ENCODE measurements around the gene SAPCD2. TPM values are rescaled to one million over a fixed set of nuclear protein-coding genes. Genes with fewer than 3 reads are reported as not detected.
A peak's percentile ranks its signal among the peaks of the same experiment; 100 is the strongest.

The SAPCD2 gene
- total RNA-seq, 1 experiment from 2014 or later = 17.7 TPM

DNA sequence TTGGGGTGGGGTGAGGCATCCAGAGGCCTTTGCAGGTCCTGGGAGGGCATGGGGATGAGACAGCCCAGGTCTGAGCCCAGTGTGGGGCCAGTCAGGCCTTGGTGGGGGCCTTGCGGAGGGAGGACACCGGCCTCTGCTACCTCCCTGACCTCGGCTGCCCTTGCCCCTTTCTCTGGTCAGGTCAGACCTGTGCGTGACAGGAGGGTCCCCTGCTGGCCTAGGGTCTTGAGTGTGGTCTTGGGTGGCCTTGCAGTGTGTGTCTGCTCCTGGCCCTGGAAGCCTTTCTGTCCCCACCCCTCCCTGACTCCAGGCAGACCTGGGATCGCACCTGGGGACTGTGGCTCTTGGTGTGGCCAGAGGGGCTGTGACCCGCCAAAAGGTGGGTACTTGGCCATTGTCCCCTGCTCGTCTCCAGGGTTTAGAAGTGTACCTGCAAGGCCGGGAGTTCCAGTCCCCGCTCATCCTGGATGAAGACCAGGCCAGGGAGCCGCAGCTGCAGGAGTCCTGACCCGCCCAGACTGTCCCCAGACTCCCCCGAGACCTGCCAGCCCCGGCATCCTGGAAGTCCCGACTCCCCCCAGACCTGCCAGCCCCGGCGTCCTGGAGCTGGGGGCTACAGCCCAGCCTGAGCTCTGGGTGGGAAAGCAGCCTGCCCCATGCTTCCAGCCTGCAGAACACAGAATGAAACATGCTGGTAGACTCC is 12.0 kb upstream of the SAPCD2 start:
- DNase-seq (ENCODE audit: low read depth) = no peak

DNA sequence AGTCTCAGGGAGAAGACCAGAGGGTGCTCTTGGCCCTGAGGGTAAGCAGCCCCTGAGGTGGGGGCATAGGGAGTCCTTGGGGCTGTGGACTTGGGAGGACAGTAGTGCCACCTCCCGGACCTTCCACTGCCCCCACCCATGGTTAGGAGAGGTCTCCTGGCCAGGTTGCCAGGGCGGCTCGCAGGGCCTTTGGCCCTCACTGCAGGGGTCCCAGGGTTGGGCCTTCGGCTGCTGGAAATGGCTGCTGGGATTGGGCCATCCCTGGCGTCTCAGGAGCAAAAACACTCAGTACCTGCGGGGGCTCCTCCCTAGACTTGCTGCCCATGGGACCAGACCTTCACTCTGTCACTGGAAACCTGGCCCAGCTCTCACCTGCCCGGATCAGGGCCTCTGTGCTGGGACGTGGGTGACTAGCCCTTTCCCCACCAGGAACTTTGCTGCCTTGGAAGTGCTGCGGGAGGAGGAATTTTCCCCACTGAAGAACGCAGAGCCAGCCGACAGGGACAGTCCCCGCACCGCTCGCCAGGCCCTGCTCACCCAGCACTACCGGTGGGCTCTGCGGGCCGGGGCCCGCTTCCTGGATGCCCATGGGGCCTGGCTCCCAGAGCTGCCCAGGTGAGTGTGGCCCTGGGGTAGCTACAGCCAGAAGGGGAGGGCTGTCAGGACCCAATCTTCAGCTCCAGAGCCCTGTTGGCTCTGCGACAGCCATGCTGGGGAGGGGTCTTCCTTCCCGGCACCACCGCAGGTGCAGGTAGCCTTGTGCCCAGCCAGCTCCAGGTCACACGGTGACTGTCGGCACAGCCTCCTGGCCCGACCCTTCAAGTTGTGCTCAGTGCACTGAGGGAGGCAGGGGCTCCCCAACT is 10.1 kb upstream of the SAPCD2 start:
- DNase-seq (ENCODE audit: low read depth) = no peak

DNA sequence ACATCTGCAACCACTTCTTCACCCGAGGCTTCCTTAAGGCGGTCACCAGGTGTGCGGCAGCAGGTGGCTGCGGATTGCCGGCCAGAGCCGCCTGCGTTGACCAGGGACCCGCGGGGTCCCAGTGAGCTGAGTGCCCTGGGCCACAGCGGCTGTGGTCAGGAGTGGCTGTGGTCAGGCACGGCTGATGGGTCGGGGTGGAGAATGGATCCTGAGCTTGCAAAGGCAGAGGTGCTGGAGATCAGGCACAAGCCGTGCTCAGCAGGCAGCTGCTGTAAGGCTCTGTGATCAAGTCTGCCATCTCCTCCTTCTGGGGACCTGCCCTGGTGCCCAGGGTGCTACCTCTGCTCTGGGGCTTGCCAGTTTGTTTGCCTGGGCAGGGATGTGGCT is 9.0 kb upstream of the SAPCD2 start:
- no peak for DNase-seq (ENCODE audit: low read depth)

DNA sequence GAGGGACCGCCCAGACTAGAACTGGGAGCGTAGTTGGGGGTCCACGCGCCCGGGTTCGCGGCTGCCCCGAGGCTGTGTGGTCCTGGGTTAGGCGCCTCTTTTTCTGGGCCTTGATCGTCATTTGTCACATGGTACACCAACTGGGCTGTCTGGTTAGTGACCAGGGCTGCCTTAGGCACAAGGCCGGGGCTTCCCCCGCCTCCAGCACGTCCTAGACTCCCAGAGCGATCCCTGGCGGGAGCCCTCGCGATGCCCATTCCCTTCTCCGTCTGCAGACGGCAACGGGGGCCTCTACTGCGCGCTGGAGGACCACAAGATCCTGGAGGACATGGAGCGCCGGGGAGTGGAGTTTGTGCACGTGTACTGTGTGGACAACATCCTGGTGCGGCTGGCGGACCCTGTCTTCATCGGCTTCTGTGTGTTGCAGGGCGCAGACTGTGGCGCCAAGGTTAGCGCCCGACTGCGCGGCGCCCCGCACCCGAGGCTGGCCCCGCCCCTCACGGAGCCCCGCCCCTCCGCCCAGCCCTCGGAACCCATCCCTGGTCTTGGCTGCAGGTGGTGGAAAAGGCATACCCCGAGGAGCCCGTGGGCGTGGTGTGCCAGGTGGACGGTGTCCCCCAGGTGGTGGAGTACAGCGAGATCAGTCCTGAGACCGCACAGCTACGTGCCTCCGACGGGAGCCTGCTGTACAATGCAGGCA is 8.5 kb upstream of the SAPCD2 start:
- DNase-seq (ENCODE audit: low read depth) = no peak

DNA sequence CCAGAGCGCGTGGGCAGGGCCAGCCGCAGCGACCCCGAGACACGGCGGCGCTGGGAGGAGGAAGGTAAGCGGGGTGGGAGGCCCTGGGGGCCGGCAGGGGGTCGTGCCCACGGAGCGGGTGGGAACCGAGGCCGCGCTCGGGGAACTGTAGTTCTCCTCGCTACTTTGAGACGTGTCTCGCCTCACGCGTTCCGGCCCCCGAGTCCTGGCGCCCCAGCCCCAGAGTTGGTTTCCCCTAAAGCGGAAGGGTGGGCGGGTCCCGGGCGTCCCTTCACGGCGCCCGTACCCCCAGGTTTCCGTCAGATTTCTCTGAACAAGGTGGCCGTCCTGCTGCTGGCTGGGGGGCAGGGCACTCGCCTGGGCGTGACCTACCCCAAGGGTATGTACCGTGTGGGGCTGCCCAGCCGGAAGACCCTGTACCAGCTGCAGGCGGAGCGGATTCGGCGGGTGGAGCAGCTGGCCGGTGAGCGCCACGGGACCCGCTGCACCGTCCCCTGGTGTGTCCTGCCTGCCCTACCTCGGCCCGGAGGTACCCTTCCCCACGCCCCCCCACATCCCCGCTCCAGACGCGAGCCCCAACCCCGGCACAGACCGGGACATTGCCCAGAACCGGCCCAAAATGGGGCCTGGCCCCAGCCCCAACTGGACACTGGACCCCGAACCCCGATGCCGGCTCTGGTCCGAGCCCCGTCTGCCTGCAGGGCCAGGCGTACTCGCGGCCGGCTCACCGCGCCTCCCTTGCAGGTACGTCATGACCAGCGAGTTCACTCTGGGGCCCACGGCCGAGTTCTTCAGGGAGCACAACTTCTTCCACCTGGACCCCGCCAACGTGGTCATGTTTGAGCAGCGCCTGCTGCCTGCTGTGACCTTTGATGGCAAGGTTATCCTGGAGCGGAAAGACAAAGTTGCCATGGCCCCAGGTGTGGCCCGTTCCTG is 7.7 kb upstream of the SAPCD2 start:
- DNase-seq (ENCODE audit: low read depth) = no peak

DNA sequence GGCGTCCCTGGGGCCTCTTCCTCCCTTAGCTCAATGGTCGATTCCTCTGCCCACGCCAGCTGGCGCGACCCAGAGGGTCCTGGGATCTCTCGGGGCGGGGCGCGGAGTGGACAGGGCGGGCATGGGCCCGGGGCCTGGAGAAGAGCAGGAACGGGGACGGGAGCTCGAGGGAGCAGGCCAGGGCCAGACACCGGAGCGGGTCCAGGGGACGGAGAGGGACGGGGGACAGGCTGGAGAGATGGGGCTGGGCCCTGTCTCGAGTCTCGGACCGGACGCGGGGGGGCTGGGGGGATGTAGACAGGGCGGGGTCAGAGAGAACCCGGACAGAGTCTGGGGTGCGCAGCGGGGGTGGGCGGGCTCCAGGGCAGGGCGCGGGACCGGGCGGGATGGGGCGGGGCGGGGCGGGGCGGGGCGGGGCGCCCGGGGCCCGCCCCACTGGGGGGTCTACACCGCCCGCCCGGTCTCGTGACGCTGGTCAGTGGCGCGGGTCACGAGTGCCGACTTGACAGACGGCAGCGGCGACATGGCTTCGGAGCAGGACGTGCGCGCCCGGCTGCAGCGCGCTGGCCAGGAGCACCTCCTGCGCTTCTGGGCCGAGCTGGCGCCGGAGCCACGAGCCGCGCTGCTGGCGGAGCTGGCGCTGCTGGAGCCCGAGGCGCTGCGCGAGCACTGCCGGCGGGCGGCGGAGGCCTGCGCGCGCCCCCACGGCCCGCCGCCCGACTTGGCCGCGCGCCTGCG is 6.8 kb upstream of the SAPCD2 start, which contains the start of gene UAP1L1:
UAP1L1 (plus strand) TSS at position 508 of the 738 bp plus-strand sequence; CDS start at position 524, 16 bp downstream.
- peak; percentile 61 for DNase-seq (ENCODE audit: low read depth)

DNA sequence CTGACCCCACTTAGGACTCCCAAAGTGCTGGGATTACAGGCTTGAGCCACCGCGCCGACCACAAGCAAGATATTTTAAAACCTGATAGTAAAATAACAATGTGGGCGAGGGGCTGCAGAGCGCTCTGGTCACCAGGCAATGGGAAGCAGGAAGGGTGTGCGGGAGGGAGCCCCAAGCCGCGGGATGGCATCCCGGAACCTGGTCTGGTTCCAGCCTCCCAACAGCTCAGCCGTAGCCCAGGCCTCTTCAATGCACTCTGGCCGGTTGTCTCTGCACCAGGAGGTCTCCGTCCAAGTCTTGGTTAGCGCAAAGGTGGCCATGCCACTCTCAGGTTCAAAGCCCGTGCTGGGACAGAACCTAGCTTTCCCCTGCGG is 6.3 kb upstream of the SAPCD2 start:
- no peak for DNase-seq (ENCODE audit: low read depth)

DNA sequence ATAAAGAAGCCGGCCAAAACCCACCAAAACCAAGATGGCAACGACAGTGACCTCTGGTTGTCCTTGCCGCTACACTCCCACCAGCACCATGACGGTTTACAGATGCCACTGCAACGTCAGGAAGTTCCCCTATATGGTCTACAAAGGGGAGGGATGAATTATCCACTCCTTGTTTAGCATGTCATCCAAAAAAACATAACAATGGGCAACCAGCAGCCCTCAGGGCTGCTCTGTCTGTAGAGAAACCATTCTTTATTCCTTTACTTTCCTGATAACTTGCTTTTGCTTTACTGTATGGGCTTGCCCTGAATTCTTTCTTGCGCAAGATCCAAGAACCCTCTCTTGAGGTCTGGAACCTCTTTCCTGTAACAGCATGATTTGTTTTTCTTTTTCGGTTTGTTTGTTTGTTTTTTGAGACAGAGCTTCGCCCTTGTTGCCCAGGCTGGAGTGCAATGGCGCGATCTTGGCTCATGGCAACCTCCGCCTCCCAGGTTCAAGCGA is 5.0 kb upstream of the SAPCD2 start:
- no peak for DNase-seq (ENCODE audit: low read depth)

DNA sequence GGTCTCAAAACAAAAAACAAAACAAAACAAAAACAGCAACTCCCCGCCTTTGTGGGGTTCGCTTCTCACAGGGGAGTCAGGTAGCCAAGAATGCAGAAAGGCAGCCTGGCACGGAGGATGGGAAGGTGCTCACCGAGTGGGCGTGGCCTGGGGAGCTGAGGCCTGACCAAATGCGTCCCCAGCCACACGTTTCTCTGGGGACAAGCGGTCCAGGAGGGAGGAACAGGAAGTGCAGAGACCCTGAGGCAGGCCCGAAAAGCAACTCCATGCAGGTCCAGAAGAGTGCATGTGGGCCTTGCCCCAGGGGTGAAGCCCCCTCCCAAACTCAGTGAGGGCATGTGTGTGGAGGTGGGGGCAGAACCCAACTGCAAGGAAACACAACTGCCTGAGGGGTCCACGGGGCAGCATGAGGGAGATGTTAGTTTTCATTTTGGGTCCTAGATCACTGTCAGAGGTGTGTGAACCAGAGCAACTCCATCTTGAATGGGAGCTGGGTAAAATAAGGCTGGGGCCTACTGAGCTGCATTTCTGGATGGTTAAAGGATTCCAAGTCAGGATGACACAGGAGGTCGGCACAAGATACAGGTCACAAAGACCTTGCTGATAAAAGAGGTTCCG is 4.4 kb upstream of the SAPCD2 start:
- no peak for DNase-seq (ENCODE audit: low read depth)

DNA sequence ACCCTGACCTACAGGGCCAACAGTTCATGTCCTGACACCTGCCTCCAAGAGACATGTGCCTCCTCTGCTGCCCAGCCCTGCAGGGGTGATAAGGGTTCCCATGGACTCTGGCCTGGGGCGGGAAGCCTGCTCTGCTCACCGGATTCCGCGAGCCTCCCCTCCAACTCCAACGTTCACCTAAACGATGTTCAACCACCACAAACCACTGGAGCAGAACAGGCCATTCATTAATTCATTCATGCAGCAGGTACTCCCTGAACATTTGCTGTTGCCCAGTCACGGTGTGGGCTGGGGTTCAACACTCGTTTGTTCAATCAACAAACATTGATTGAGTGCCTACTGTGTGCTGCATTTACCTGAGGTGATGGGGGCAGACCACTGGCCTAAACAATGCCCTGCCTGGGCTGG is 3.6 kb upstream of the SAPCD2 start:
- no peak for DNase-seq (ENCODE audit: low read depth)

DNA sequence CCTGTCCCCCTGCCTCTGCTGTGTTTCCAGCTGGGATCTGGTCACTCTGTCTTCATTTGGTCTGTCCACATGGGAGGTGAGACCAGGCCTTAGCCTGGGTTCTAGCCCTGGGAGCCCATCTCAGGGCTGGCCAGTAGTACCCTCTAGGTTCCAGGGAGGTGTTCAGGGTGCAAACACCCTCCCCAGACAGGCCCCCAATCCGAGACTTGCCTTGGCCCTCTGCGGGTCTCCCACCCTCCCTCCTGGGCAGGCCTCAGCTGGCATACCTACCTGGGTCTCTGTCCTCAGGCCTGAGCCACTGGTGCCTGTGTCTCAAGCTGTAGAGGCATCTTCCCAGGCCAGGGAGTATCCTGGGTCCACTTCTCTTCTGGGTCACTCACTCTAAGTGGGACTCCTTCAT is 925 bp upstream of the SAPCD2 start:
- DNase-seq (ENCODE audit: low read depth) = no peak

DNA sequence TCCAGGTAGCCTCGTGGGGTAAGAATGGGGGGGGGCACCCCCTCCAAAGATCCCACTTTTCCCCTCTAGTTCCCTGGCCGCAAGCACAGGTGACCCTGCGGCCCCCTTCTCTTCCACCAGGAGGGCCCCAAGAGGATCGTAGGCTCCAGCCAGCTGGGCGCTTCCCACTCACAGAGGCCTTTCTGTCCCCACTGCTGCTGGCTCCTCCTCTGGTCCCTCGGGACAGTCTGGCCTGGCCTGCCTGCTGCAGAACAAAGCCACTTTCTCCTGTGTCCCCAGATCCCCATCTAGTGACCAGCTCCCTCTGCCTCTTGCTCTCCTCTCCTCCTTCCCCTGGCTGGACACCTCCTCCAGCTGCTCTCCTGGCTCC is 534 bp upstream of the SAPCD2 start:
- DNase-seq (ENCODE audit: low read depth) = no peak

DNA sequence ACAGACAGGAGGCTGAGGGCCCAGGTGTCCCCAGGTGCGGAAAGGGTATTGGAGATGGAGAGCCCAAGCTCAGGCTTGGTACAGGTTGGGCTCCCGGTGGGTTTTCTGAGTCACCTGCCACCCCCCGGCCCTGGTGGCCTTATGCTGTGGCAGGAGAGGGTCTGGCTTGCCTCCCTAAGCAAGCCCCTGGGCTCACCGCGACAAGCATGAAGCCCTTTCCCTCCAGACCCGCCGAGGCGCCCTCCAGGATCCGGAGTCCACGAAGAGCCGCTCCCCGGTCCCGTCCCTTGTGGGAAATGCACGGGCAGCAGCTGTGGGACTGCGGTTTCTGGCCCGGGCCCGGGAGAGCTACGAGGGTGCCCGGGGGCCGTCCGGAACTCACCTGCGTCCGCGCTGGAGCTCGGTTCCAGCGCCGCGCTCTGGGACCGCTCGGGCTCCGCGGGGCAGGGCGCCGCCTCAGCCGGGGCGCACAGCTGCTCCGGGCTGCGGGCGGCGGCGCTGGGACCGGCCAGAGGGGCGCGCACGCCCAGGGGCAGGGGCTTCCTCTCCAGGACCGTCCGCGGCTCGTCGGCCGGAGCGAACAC is 757 bp downstream of the SAPCD2 start:
- no peak for DNase-seq (ENCODE audit: low read depth)

DNA sequence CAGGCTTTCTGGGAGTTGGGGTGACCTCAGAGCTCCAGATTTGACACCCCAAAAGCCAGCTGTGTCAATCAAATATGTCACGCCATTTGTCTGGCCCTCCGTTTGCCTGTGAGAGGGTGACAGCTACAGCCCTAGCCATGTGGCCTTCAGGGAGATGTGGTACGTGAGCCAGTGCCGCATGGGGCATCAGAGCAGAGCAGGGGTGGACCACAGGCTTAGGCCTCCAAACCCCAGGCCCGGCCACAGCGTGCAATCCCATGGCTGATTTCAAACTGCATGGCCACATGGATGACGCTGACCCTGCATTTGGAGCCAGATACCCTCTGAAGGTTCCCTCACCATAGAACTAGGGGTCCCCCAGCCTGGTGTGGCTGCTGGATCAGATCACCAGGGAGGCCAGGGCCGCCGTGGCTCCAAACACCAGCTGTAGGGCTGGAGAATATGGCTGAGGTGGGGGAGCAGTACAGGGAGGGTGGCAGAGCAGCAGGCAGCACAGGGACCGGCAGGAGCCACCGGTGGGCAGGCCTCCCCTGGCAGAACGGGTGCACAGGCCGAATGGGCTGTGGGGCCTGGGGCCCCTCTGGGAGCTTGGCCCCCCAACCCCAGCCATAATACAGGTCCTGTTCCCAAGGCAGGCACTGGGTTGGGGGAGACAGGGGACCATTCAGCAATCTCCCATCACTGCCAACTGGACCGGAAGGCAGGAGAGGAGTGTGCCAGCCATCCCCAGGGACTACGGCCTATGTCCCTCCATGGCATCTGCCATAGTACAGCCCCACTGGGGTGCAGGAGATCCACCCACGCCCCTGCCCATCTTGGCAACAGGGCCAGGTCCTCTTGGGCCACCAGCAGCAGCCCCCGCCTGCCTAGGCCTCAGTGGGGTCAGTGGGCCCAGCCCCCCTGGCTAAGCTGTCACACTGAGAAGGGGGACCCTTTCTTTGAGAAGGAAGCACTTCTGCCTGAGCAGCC is 1.5 kb downstream of the SAPCD2 start:
- no peak for DNase-seq (ENCODE audit: low read depth)

DNA sequence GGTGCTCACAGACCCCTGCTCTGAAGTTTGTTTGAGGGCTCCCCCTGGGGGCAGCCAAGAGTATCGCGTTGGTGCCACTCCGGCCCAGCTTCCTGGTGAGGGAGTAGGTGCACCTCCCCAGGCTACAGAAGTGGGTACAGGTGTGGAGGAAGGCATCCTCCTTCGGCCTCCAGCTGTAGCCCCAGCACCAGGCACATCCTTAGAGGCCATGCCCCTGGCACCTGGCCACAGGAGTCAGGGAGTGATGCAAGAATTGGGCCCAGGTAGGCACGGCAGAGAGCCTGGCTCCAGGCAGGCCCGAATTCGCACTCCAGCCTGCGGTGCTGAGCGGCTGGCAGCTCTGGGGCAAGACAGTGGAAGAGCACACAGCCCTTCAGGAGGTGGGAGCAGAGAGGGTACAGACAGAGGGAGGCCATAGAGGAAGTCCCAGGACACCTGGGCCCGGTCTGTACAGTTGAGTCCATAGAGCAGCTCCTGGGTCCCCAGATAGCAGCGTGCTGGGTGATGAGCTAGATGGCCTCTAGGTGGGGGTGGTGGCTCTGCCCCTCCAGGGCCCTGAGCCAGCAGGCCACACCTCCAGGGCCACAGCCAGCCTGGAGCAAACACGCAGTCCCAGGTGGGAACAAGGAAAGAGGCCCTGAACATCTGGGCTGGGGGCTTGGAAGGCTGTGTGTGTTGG is 2.4 kb downstream of the SAPCD2 start:
- peak; percentile 51 for DNase-seq (ENCODE audit: low read depth)

DNA sequence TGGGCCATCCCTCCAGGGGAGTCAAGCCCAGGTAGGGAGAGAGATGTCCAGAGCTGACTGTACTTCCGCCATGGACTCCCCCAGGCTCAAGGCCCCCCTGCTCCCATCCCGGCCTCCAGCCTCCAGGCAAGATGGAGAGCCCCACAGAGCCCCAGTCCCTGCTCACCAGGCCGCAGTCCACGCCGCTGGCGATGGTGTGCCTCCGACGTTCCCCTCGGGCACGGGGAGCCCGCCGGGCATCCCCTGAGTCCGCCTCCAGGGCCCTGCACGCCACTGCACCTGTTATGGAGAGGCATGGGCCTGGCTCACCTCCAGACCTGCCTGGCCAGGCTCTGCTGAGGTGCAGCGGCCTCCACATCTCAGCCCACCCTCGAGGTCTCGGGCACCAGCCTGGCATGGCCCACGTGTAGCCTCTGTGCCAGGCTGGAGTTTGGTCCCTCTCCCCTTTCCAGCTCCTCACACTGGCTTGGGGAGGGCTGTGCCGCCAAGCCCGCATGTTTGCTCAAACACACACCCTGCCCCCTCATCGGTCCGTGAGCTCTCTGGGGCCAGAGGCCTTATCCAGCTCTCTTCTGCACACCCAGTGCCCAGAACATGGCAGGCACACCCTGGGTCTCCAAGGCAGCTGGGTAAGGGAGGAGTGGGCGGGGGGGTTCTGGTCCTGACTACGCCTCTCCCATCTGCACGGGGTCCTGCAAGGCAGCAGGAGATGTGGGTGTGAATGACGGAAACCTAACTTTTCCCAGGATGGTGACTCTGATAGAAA is 4.1 kb downstream of the SAPCD2 start:
- no peak for DNase-seq (ENCODE audit: low read depth)
